Measurements from ENCODE around the gene SMOC1. TPM values are rescaled to one million over a fixed set of nuclear protein-coding genes. Genes with fewer than 3 reads are reported as not detected.

SMOC1 gene
- total RNA-seq, 3 donors from 2014 or later, result 1.2 to 2.0 (median 1.7) TPM

DNA sequence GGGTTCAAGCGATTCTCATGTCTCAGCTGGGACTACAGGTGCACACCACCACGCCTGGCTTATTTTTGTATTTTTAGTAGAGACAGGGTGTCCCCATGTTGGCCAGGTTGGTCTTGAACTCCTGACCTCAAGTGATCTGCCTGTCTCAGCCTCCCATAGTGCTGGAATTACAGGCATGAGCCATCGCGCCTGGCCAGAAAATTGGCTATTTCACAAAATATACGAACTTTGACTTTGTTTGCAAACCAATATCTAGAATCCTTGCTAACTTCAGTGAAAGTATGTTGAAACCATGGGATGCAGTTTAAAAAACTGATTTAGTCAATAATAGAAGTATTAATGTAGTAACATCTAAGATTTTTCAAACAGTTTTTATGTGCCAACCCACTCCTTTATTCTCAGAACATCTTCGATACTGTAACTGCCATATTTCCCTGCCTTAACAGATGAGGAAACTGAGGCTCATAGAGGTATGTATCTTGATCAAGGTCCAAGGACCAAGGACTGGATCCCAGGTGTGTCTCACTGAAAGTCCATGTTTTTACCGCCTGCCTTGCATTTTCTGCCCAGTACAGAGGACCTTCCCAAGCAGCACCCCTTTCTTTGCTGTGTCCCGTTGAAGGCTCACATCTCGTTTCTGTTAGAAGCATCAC, 54.5 kb downstream of the SMOC1 start:
- no peak overlapping the region for H3K4me3 ChIP-seq
- intact Hi-C loops (cut with DNase I, micrococcal nuclease), result no loop called here
- DNase-seq, result no peak
- no peak for ATAC-seq
- H3K9me3 ChIP-seq, result no peaks in the 10 kb centered on the region
- H3K4me1 ChIP-seq (ENCODE audit: low read depth), result no peaks in the 10 kb centered on the region
- TF ChIP-seq, protein P1, sequence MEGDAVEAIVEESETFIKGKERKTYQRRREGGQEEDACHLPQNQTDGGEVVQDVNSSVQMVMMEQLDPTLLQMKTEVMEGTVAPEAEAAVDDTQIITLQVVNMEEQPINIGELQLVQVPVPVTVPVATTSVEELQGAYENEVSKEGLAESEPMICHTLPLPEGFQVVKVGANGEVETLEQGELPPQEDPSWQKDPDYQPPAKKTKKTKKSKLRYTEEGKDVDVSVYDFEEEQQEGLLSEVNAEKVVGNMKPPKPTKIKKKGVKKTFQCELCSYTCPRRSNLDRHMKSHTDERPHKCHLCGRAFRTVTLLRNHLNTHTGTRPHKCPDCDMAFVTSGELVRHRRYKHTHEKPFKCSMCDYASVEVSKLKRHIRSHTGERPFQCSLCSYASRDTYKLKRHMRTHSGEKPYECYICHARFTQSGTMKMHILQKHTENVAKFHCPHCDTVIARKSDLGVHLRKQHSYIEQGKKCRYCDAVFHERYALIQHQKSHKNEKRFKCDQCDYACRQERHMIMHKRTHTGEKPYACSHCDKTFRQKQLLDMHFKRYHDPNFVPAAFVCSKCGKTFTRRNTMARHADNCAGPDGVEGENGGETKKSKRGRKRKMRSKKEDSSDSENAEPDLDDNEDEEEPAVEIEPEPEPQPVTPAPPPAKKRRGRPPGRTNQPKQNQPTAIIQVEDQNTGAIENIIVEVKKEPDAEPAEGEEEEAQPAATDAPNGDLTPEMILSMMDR (IDR thresholded peaks at IDR 0.05), result no peak
- no peaks in the 10 kb centered on the region for H3K36me3 ChIP-seq (ENCODE audit: low read depth)

- Histone ChIP-seq H3K4me1 (ENCODE audit: low read depth) (no peaks in the 10 kb centered on the region), H3K9me3 (no peaks in the 10 kb centered on the region), H3K4me3 (no peak overlapping the region), H3K36me3 (ENCODE audit: low read depth) (no peaks in the 10 kb centered on the region)
- ATAC-seq (no peak), DNase-seq (no peak)
- TF ChIP-seq, protein P1 (IDR thresholded peaks at IDR 0.05), result no peak
- intact Hi-C loops (cut with DNase I, micrococcal nuclease), result no loop called here
Measured at GRCh38 chr14:69937367-69938081, 58.3 kb downstream of the SMOC1 start.

- Histone ChIP-seq H3K9me3 (no peaks in the 10 kb centered on the region), H3K36me3 (ENCODE audit: low read depth) (no peaks in the 10 kb centered on the region), H3K4me1 (ENCODE audit: low read depth) (no peaks in the 10 kb centered on the region), H3K4me3 (no peak overlapping the region)
- DNase-seq (no peak), ATAC-seq (no peak)
- intact Hi-C loops (cut with DNase I, micrococcal nuclease), result no loop called here
- TF ChIP-seq, protein P1 (IDR thresholded peaks at IDR 0.05), result no peak
Measured at GRCh38 chr14:69938751-69939150, 59.5 kb downstream of the SMOC1 start.

- no peak overlapping the region for H3K4me3 ChIP-seq
- peaks cover 7% of the 10 kb centered on the region for H3K9me3 ChIP-seq
- TF ChIP-seq, protein P1 (IDR thresholded peaks at IDR 0.05), result no peak
- no peaks in the 10 kb centered on the region for H3K36me3 ChIP-seq (ENCODE audit: low read depth)
- no peak for DNase-seq
- peak; percentile 72 for ATAC-seq
- intact Hi-C loops (cut with DNase I, micrococcal nuclease), result no loop called here
- no peaks in the 10 kb centered on the region for H3K4me1 ChIP-seq (ENCODE audit: low read depth)
Measured at GRCh38 chr14:69941768-69942742, 62.8 kb downstream of the SMOC1 start.

- DNase-seq, result no peak
- TF ChIP-seq, protein P1 (IDR thresholded peaks at IDR 0.05), result no peak
Measured at GRCh38 chr14:69943084-69943780, 64.0 kb downstream of the SMOC1 start.

More at GRCh38 chr14:69943084-69943780, 64.0 kb downstream of the SMOC1 start:
- ATAC-seq, result peak; percentile 39
- no peaks in the 10 kb centered on the region for H3K36me3 ChIP-seq (ENCODE audit: low read depth)
- intact Hi-C loops (cut with DNase I, micrococcal nuclease), result no loop called here
- H3K9me3 ChIP-seq, result peaks cover 7% of the 10 kb centered on the region
- no peak overlapping the region for H3K4me3 ChIP-seq
- no peaks in the 10 kb centered on the region for H3K4me1 ChIP-seq (ENCODE audit: low read depth)

Measured in mucosa of descending colon (tissue), 3 donors.